PC-9 (cell line): ENCODE results near the gene ANKFN1. TPM values are rescaled to one million over a fixed set of nuclear protein-coding genes. Genes with fewer than 3 reads are reported as not detected.

Source experiments
- BruUV-seq: library from RNA; stranded (reverse); fragments of 400-500 nt; replicated peaks from 2 replicates; lab custom pipeline; 2021; lab: Mats Ljungman, UMichigan
- CTCF ChIA-PET: fragments of 300-600 bp; sonication (Branson Sonifier 250); formaldehyde crosslinking; loops from one replicate; lab custom pipeline; 2022; ENCODE audit warnings: antibody characterized with exemption; lab: Charles Lee
- POLR2A ChIA-PET: fragments of 300-600 bp; sonication (Branson Sonifier 250); formaldehyde crosslinking; loops from one replicate; lab custom pipeline; 2022; ENCODE audit warnings: antibody characterized with exemption; ENCODE audit not compliant: unreplicated experiment; lab: Charles Lee
- DNase-seq, 2 experiments: peaks; one replicate each; pipeline versions ENCODE4 v3.0.0 to v3.0.0-alpha.2; 2015 to 2022; ENCODE audit warnings: mixed read lengths in 1 of 2
- H2AFZ ChIP-seq: fragments of 200-600 bp; sonication (generic); 2 replicates; pipeline ENCODE4 v1.8.1; 2017; ENCODE audit warnings: antibody characterized with exemption
- H3F3A ChIP-seq: fragments of 200-600 bp; sonication (generic); 2 replicates; pipeline ENCODE4 v1.8.1; 2017; ENCODE audit warnings: antibody characterized with exemption, mild to moderate bottlenecking, low read depth; ENCODE audit not compliant: insufficient read depth
- H3K27ac ChIP-seq: fragments of 200-600 bp; sonication (generic); 2 replicates; pipeline ENCODE4 v1.6.1; 2016; ENCODE audit warnings: mixed run types
- H3K27me3 ChIP-seq: fragments of 200-600 bp; sonication (generic); 2 replicates; pipeline ENCODE4 v1.6.1; 2016; ENCODE audit warnings: low read depth, mixed run types; ENCODE audit not compliant: insufficient read depth
- H3K36me3 ChIP-seq: fragments of 200-600 bp; sonication (generic); 2 replicates; pipeline ENCODE4 v1.6.1; 2016; ENCODE audit warnings: low read depth, mixed run types
- H3K4me1 ChIP-seq: fragments of 200-600 bp; sonication (generic); replicated peaks from 2 replicates; pipeline ENCODE4 v1.6.1; 2016; ENCODE audit warnings: mixed run types; ENCODE audit not compliant: insufficient read depth
- H3K4me2 ChIP-seq: fragments of 200-600 bp; sonication (generic); 2 replicates; pipeline ENCODE4 v1.6.1; 2017; ENCODE audit warnings: mixed run types
- H3K4me3 ChIP-seq: fragments of 200-600 bp; sonication (generic); 2 replicates; pipeline ENCODE4 v1.6.1; 2016; ENCODE audit warnings: mixed run types
- H3K79me2 ChIP-seq: fragments of 200-600 bp; sonication (generic); 2 replicates; pipeline ENCODE4 v1.6.1; 2017; ENCODE audit warnings: low read depth, mixed run types
- H3K9me2 ChIP-seq: fragments of 200-600 bp; sonication (generic); 2 replicates; pipeline ENCODE4 v1.8.1; 2017; ENCODE audit warnings: mild to moderate bottlenecking; ENCODE audit not compliant: insufficient read depth
- H3K9me3 ChIP-seq: fragments of 200-600 bp; sonication (generic); 2 replicates; pipeline ENCODE4 v1.8.1; 2016; ENCODE audit warnings: low read depth; ENCODE audit not compliant: insufficient read depth
- H4K20me1 ChIP-seq: fragments of 200-600 bp; sonication (generic); 2 replicates; pipeline ENCODE4 v1.8.1; 2017; ENCODE audit not compliant: insufficient read depth
- EZH2 ChIP-seq: fragments of 200-600 bp; sonication (generic); IDR thresholded peaks from 2 replicates; pipeline ENCODE4 v1.8.0; 2017; ENCODE audit warnings: antibody characterized with exemption, low read depth
- intact Hi-C: fragments of 100-400 bp; cut with micrococcal nuclease; formaldehyde crosslinking; loops from one replicate; pipeline ENCODE4 v1.10.0; 2022; ENCODE audit not compliant: unreplicated experiment
- total RNA-seq: library from RNA; stranded (reverse); gene quantifications from 2 replicates; pipeline ENCODE4 v1.2.3, GENCODE V29; 2021
- TF ChIP-seq, protein P1 (sequence below): fragments of 200-600 bp; sonication (generic); conservative IDR thresholded peaks from 2 replicates; pipeline ENCODE4 v1.6.1; 2017; ENCODE audit warnings: mixed run types, antibody characterized with exemption, mild to moderate bottlenecking, moderate library complexity

The ANKFN1 gene
- total RNA-seq, 1 experiment from 2014 or later = not detected

DNA sequence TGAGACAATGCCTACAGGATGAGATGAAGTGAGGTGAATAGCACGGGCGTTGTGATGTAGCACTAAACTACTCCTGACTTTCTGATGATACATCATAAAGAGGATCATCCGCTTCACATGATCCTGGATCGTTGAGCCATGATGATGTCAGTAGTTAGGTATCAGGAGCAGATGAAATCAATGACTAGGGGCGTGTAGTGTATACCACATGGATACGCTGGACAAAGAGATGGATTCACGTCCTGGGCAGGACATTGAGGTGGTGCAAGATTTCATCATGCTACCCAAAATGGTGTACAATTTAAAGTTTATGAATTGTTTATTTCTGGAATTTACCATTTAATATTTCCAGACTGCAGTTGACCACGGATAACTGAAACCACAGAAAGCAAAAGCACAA, 156.6 kb downstream of the ANKFN1 start:
- DNase-seq = no peak
- H3K36me3 ChIP-seq = no peaks in the 10 kb centered on the region
- no peaks in the 10 kb centered on the region; the same call in 1 of the 2 replicates for H3K9me2 ChIP-seq
- H2AFZ ChIP-seq = no peak overlapping the region
- no peaks in the 10 kb centered on the region for H3K4me1 ChIP-seq
- no peaks in the 10 kb centered on the region for H4K20me1 ChIP-seq
- no peak overlapping the region for H3K4me3 ChIP-seq
- H3K79me2 ChIP-seq = no peaks in the 10 kb centered on the region
- H3K4me2 ChIP-seq = no peak overlapping the region
- no peaks in the 10 kb centered on the region for H3K27me3 ChIP-seq
- POLR2A ChIA-PET = no interaction called here
- TF ChIP-seq, protein P1, sequence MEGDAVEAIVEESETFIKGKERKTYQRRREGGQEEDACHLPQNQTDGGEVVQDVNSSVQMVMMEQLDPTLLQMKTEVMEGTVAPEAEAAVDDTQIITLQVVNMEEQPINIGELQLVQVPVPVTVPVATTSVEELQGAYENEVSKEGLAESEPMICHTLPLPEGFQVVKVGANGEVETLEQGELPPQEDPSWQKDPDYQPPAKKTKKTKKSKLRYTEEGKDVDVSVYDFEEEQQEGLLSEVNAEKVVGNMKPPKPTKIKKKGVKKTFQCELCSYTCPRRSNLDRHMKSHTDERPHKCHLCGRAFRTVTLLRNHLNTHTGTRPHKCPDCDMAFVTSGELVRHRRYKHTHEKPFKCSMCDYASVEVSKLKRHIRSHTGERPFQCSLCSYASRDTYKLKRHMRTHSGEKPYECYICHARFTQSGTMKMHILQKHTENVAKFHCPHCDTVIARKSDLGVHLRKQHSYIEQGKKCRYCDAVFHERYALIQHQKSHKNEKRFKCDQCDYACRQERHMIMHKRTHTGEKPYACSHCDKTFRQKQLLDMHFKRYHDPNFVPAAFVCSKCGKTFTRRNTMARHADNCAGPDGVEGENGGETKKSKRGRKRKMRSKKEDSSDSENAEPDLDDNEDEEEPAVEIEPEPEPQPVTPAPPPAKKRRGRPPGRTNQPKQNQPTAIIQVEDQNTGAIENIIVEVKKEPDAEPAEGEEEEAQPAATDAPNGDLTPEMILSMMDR = no peak
- TF ChIP-seq EZH2 = no peak
- no peaks in the 10 kb centered on the region for H3F3A ChIP-seq
- CTCF ChIA-PET = no interaction called here
- BruUV-seq = no TSS peak
- intact Hi-C loops = no loop called here
- H3K9me3 ChIP-seq = no peaks in the 10 kb centered on the region
- H3K27ac ChIP-seq = no peak overlapping the region

DNA sequence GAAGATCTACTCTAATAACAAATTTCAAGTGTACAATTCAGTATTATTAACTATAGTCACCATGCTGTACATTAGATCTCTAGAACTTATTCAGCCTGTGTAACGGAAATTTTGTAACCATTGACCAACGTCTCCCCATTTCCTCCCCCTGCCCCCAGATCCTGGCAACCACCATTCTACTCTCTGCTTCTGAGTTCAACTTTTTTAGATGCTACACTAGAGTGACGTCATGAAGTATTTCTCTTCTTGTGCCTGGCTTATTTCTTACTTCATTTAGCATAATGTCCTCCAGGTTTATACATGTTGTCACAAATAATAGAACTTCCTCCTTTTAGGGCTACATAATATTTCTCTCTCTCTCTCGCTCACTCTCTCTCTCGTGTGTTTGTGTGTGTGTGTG, 157.5 kb downstream of the ANKFN1 start:
- ChIA-PET POLR2A (interaction anchor here (0.6 kb wide), 1 partner anchor 31 kb away, joined by 13 read pairs; no protein-coding TSS in a partner anchor), CTCF (no interaction called here)
- no peaks in the 10 kb centered on the region for H3K79me2 ChIP-seq
- no peaks in the 10 kb centered on the region for H3K9me3 ChIP-seq
- H3K36me3 ChIP-seq = no peaks in the 10 kb centered on the region
- no peak overlapping the region for H3K4me3 ChIP-seq
- H3K9me2 ChIP-seq = no peaks in the 10 kb centered on the region
- H3K27ac ChIP-seq = no peak overlapping the region
- H3K27me3 ChIP-seq = no peaks in the 10 kb centered on the region
- intact Hi-C loops = loop anchor here (1.0 kb wide), 1 partner anchor 41 kb away; no protein-coding TSS in a partner anchor
- TF ChIP-seq, protein P1 = no peak
- no peak for TF ChIP-seq EZH2
- DNase-seq = peak in 1 of 2 experiments; percentile 10
- no peak overlapping the region for H3K4me2 ChIP-seq
- no peaks in the 10 kb centered on the region for H4K20me1 ChIP-seq
- no TSS peak for BruUV-seq
- H3K4me1 ChIP-seq = no peaks in the 10 kb centered on the region
- no peak overlapping the region for H2AFZ ChIP-seq
- H3F3A ChIP-seq = no peaks in the 10 kb centered on the region

DNA sequence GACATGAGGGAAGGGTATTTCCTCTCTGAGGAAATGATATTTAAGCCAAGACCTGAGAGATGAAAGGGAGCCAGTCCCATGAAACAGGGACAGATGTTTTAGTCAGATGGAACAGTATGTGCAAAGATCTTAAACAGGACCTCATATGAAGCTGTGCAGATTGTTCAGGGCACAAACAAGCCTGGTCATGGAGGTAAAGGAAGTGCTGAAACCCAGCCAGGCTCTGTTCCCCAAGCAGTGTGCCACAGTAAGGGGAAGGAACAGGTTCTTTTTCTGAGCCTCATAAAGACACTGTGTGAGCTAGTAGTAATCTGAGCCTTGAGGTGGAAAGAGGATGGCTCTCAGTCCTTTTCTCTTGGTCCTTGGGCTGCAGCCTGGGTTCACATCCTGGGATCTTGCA, 159.9 kb downstream of the ANKFN1 start:
- Histone ChIP-seq H3K27me3 (no peaks in the 10 kb centered on the region), H3K9me3 (no peaks in the 10 kb centered on the region), H3K4me2 (no peak overlapping the region), H2AFZ (no peak overlapping the region), H3F3A (no peaks in the 10 kb centered on the region), H3K9me2 (no peaks in the 10 kb centered on the region), H3K36me3 (no peaks in the 10 kb centered on the region), H3K4me1 (no peaks in the 10 kb centered on the region), H4K20me1 (no peaks in the 10 kb centered on the region), H3K4me3 (no peak overlapping the region), H3K79me2 (no peaks in the 10 kb centered on the region), H3K27ac (no peak overlapping the region)
- no TSS peak for BruUV-seq
- intact Hi-C loops = no loop called here
- DNase-seq = no peak
- CTCF ChIA-PET = no interaction called here
- TF ChIP-seq, protein P1 = no peak
- no peak for TF ChIP-seq EZH2
- POLR2A ChIA-PET = no interaction called here
